Activated T-cell treated with anti-CD3 and anti-CD28 coated beads, Interleukin-2, amount 50 U/mL, for 24 hours (primary cell): ENCODE measurements around the gene N4BP2L2.

Source experiments
- DNase-seq: peaks from one replicate; pipeline ENCODE4 v3.0.0-alpha.2; 2020
- H3K27ac Mint-ChIP-seq: 2 replicates; pipeline ENCODE4 v1.8.0; 2020; ENCODE audit warnings: mild to moderate bottlenecking, mixed read lengths
- H3K27me3 Mint-ChIP-seq: 2 replicates; pipeline ENCODE4 v1.8.0; 2020; ENCODE audit warnings: mixed read lengths
- H3K36me3 Mint-ChIP-seq: 2 replicates; pipeline ENCODE4 v1.8.0; 2020; ENCODE audit warnings: low read depth, mixed read lengths
- H3K4me1 Mint-ChIP-seq: 2 replicates; pipeline ENCODE4 v1.8.0; 2020; ENCODE audit warnings: low read depth, mixed read lengths
- H3K4me3 Mint-ChIP-seq: 2 replicates; pipeline ENCODE4 v1.8.0; 2020; ENCODE audit warnings: mild to moderate bottlenecking, moderate library complexity, mixed read lengths
- H3K9me3 Mint-ChIP-seq: 2 replicates; pipeline ENCODE4 v1.8.0; 2020; ENCODE audit warnings: mixed read lengths

N4BP2L2 gene

DNA sequence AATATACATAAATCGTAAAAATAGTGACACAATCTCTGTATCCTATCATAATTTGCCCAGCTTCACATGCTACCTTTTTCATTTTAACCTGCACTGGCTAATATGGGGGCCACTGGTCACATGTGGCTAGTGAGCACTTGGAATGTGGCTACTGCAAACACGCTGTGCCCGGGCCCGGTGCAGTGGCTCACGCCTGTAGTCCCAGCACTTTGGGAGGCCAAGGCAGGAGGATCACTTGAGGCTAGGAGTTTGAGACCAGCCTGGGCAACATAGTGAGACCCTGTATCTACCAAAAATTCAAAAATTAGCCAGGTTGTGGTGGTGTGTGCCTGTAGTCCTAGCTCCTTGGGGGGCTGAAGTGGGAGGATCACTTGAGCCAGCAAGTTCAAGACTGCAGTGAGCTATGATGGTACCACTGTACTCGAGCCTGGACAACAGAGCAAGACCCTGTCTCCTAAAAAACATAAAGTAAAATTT, 109.1 kb downstream of the N4BP2L2 start:
- DNase-seq, result no peak
- no peak overlapping the region for H3K4me3 Mint-ChIP-seq
- H3K9me3 Mint-ChIP-seq, result no peaks in the 10 kb centered on the region
- H3K36me3 Mint-ChIP-seq, result peaks cover 29% of the 10 kb centered on the region
- H3K27ac Mint-ChIP-seq, result no peak overlapping the region
- no peaks in the 10 kb centered on the region for H3K27me3 Mint-ChIP-seq
- peaks cover 32% of the 10 kb centered on the region for H3K4me1 Mint-ChIP-seq

DNA sequence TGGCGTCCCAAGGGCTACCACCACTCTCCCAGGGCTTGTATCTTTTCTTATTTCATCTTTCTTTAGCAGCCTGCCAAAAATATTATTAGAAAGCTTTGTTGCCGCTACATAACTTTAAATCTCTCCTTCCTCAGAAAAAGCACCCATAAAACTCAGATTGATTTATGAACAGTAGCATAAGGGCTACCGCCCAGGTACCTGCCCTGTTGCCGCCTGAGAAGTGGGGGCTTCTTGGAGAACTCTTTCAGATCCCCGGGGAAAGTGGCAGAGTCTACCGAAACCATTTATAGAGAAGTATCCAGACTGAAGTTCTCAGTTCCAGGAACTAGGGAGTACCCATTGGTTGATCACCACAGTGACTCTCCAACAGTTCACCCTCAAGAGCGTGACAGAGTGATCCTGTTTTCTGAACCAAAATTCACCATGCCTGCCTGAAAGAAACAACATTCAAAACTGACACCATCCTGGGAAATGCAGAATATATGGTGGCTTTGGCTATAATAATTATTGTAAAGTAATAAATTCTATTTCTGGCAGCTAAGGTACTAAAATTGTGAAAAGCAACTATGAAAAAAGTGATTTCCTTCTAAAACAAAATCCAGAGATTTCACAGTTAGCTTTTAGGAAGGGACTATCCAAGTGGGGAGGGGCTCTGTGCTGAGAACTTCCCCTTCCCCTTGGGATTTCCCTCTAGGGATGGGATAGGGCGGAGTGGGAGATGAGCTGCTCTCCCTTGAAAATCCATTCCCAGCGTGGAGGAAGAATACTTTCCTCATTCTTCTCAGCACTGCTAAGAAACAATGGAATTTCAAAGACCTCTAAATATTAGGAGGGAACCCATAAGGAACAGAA, 109.8 kb downstream of the N4BP2L2 start:
- Mint-ChIP-seq H3K4me1 (peaks cover 37% of the 10 kb centered on the region), H3K27ac (peak overlapping the region; percentile 96), H3K9me3 (no peaks in the 10 kb centered on the region), H3K36me3 (peaks cover 35% of the 10 kb centered on the region), H3K4me3 (peak overlapping the region; percentile 83), H3K27me3 (no peaks in the 10 kb centered on the region)
- DNase-seq, result no peak

DNA sequence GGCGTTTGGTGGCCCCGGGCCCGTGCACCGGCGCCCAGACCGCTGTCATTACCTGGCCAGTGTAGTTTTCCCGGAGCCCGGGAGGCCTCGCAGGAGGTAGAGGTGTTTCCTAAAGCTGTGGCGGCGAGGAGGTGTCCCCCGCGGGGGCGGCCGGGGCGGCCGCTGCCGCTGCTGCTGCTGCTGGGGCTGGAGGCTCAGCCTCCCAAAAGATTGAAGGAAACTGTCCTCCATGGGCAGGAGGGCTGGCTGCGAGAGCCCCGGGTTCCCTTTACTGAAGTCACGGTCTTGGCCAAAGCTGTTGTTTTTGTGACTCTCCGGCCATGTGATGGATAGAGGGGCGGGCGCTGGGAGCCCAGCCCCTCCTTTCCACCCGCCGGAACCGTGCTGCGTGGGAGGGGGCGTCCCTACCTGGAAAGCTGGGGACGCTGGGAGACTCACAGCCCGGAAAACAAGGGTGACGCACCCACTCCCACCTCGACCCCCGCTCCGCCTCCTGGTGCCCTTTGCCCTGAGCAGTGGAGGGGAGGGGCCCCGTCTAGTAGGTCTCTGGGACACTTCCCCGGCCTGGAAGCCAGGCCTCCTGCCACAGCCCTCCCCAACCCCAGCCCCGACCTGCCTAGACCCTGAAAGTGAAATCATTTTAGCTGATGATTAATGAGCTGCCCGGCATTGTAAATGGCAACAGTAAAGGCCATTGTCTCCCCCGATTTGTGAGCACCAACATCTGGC, 110.6 kb downstream of the N4BP2L2 start, which contains the start of gene N4BP2L1:
N4BP2L1 (minus strand) TSS at position 279 of the 729 bp plus-strand sequence; CDS start at position 231, 48 bp downstream.
- DNase-seq, result peak; percentile 87
- H3K4me3 Mint-ChIP-seq, result peak within 1 kb of the TSS; percentile 86

DNA sequence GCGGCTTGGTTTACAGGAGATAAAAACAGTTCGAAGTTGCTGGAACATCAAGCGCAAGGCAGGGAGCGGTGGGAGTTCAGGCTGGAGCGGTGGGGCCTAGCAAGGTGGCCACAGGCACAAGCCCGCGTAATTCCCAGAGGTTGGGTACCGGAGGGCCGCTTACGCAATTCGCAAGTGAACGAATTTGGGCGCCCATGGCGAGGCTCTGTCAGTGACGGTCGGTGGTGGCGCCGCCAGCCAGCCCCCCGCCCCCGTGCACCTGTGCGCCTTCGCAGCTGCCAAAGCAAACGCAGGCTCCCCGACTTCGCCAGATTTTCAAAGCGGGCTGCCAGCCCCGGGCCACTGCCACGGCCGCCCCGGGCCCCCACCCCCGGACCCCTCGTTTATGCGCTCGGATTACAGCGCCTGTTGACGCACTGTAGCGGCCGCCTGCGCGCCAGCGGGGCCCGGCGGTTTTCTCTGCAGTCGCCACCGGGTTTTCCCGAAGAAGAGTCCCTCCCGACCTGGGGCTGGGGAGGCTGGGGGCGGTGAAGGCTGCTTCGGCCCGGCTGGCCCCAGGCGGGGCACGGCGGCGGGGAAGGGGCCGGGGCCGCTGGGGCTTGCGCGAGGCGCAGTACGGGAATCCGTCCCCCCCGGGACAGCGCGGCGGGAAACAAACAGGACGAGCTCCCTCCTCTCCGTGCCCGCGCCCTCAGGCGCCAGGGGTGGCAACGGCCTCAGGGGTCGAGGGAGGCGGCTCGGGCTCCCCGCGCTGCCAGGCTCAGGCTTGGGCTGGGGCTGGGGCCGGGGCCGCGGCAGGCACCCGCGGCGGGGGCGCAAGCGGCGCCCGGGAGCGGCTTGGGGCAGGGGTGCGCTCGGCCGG, 111.4 kb downstream of the N4BP2L2 start:
- Mint-ChIP-seq H3K36me3 (peaks cover 45% of the 10 kb centered on the region), H3K9me3 (no peaks in the 10 kb centered on the region), H3K4me1 (peaks cover 45% of the 10 kb centered on the region), H3K27ac (peak overlapping the region; percentile 95), H3K4me3 (peak overlapping the region; percentile 86), H3K27me3 (no peaks in the 10 kb centered on the region)
- peak; percentile 75 for DNase-seq

More for the DNA sequence above, 110.6 kb downstream of the N4BP2L2 start, which contains the start of gene N4BP2L1:
- peaks cover 43% of the 10 kb centered on the region for H3K4me1 Mint-ChIP-seq
- H3K27ac Mint-ChIP-seq, result peak within 1 kb of the TSS; percentile 96
- H3K27me3 Mint-ChIP-seq, result no peaks in the 10 kb centered on the region
- H3K9me3 Mint-ChIP-seq, result no peaks in the 10 kb centered on the region
- peaks cover 40% of the 10 kb centered on the region for H3K36me3 Mint-ChIP-seq

DNA sequence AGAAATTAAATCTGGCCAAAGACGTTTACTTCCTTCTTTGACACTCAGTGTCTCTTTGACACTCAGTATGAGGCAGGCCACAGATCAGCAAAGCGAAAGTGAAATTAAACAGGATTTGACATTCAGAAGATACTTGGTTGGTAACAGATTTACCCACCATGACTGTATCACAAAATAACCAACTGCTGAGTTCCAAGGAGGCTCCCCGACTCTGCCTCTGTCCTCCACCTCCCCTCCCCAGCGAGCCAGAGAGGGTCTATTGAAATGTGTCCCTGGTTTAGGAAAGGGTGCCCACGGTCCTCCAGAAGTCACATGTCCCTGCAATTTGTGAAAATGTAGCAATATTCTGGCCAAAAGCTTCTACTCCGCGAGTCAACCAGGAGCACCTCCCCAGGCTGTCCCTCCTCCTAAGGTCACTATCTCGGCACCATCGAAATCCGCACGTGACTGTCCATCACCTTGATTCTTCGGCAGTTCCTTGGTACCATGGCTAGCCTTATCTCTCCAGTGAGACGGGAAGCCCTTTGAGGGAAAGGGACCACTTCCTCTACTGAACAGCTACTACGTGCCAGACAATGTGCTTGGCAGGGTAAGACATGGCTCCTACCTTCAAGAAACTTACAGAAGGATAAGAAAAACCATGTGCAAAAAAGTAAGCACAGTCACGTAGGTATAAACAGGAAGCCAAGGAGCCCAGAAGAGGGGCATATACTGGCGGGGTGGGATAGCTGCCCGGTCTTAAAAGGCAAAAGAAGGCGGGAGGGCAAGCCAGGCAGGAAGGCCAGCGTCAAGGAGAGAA, 112.2 kb downstream of the N4BP2L2 start:
- no peaks in the 10 kb centered on the region for H3K27me3 Mint-ChIP-seq
- H3K4me3 Mint-ChIP-seq, result peak overlapping the region; percentile 86
- peaks cover 45% of the 10 kb centered on the region for H3K4me1 Mint-ChIP-seq
- H3K36me3 Mint-ChIP-seq, result peaks cover 51% of the 10 kb centered on the region
- DNase-seq, result peak; percentile 68
- H3K9me3 Mint-ChIP-seq, result no peaks in the 10 kb centered on the region
- H3K27ac Mint-ChIP-seq, result peak overlapping the region; percentile 95

DNA sequence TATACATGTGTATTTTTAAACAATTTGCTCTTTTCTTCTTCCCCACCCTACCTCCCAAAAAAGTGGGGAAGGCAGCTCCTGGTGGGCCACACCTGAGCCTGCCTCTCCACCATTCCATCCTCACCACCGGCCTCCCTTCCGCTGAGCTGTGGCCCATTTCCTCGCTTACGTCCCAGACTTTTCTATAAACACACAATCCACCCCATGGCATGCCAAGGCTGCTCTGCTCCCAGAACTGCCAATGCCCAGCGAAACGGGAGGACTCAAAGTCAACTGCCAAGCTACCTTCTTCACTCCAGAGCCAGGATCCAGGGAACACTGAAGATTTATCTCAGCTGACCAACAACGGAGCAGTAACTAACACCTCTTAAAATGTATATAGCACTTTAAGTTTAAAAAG, 113.4 kb downstream of the N4BP2L2 start:
- Mint-ChIP-seq H3K27ac (peak overlapping the region; percentile 56), H3K27me3 (no peaks in the 10 kb centered on the region), H3K4me3 (peak overlapping the region; percentile 86), H3K9me3 (peaks cover under 1% of the 10 kb centered on the region), H3K36me3 (peaks cover 60% of the 10 kb centered on the region), H3K4me1 (peaks cover 44% of the 10 kb centered on the region)
- DNase-seq, result no peak

DNA sequence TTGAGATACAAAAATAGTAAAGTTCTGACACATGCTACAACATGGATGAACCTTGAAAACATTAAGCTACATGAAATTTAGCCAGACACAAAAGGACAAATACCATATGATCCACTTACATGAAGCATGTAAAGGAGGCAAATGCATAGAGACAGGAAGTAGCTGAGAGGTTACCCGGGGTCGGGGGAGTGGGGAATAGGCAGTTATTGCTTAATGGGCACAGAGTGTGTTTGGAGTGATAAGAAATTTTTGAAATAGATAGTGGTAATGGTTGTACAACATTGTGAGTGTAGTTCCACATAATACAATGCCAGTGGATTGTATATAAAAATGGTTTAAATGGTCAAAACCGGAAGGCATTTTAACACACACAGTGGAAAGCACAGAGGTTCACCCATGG, 115.0 kb downstream of the N4BP2L2 start:
- Mint-ChIP-seq H3K4me3 (no peak overlapping the region), H3K27me3 (no peaks in the 10 kb centered on the region), H3K36me3 (peaks cover 73% of the 10 kb centered on the region), H3K4me1 (peaks cover 35% of the 10 kb centered on the region), H3K27ac (no peak overlapping the region), H3K9me3 (peaks cover 8% of the 10 kb centered on the region)
- no peak for DNase-seq

DNA sequence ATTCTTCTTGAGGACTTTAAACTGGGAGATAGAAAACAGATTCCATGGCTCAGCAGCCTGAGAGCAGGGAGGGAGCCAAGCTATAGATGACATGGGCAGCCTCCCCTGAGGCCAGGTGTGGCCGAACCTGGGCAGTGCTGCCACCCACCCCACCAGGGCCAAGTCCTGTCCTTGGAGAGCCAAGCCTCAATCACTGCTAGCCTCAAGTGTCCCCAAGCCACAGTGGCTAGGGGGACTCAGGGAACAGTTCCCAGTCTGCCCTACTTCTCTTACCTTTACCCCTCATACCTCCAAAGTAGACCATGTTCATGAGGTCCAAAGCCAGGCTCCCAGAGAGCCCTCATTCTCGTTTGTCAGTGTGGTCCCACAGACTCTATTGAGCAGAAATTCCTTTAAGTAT, 118.7 kb downstream of the N4BP2L2 start:
- H3K4me3 Mint-ChIP-seq, result no peak overlapping the region
- H3K4me1 Mint-ChIP-seq, result peaks cover 22% of the 10 kb centered on the region
- peaks cover 18% of the 10 kb centered on the region for H3K9me3 Mint-ChIP-seq
- H3K36me3 Mint-ChIP-seq, result peaks cover 64% of the 10 kb centered on the region
- H3K27me3 Mint-ChIP-seq, result no peaks in the 10 kb centered on the region
- no peak overlapping the region for H3K27ac Mint-ChIP-seq
- no peak for DNase-seq

DNA sequence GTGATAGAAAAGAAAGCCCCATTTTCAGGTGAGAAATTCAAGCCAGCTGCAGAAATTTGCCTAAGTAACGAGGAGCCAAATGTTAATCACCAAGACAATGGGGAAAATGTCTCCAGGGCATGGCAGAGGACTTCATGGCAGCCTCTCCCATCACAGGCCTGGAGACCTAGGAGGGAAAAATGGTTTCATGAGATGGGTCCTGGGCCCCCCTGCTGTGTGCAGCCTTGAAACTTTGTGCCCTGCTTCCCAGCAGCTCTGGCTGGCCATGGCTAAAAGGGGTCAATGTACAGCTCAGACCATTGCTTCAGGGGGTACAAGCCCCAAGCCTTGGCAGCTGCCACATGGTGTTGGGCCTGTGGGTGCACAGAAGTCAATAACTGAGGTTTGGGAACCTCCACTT, 120.6 kb downstream of the N4BP2L2 start:
- H3K36me3 Mint-ChIP-seq, result peaks cover 52% of the 10 kb centered on the region

DNA sequence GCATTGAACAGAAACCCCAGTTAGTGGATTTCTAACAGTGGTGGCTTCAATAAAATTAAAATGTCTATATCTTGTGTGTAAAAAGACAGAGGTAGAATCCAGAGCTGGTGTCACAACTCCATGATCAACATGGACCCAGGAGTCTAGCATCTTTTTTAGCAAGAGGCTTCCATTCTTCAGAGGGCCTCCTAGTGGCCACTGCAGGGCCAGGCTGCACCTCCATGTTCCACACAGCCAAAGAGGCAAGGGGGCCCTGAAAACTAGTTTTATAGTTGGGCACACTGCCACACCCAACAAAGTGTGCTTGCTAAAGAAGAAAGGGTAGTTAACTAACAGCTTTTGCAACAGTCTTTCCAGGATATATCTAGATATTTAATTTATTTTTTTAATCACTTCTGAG, 123.6 kb downstream of the N4BP2L2 start:
- no peaks in the 10 kb centered on the region for H3K27me3 Mint-ChIP-seq
- H3K4me3 Mint-ChIP-seq, result no peak overlapping the region
- no peak overlapping the region for H3K27ac Mint-ChIP-seq
- peaks cover 29% of the 10 kb centered on the region for H3K36me3 Mint-ChIP-seq
- peaks cover 16% of the 10 kb centered on the region for H3K9me3 Mint-ChIP-seq
- peaks cover 16% of the 10 kb centered on the region for H3K4me1 Mint-ChIP-seq
- no peak for DNase-seq

More for the DNA sequence above, 120.6 kb downstream of the N4BP2L2 start:
- DNase-seq, result no peak
- Mint-ChIP-seq H3K27me3 (no peaks in the 10 kb centered on the region), H3K4me3 (no peak overlapping the region), H3K4me1 (peaks cover 10% of the 10 kb centered on the region), H3K9me3 (peaks cover 18% of the 10 kb centered on the region), H3K27ac (no peak overlapping the region)

DNA sequence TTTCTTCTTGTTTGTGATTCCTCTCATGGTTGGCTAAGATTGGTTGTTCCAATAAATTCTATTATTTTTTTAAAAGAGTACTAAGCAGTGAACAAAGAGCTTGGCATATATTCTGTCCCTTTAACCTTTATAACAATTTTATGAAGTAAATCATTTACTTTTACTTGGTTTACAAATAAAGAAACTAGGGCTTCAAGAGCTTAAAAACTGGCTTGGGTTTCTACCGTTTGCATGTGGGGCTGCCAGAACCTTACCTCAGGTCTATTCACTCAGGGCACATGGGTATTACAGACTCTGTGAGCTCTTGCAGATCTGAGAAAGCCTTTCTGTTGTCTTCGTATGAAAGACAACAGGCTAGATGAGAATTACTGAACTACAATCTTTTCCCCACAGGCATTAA, 124.0 kb downstream of the N4BP2L2 start:
- Mint-ChIP-seq H3K27ac (no peak overlapping the region), H3K4me3 (no peak overlapping the region)

DNA sequence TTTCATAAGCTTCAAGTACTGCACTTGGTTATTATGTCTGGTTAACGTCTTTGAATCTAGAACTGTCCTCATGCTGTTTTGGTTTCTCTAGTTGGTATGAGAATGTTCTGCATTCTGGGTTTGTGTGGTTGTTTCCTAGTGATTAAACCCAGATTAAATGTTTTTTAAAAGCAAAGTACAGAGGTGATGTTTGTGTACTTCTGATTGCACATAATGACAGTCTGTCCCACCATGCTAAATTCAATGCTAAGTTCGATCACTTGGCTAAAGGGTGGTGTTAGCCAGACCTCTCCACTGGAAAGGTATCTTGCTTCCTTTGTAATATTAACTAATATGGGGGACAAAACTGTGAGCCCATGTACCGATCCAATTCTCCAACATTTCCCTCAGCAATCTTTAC, 125.3 kb downstream of the N4BP2L2 start:
- peaks cover 18% of the 10 kb centered on the region for H3K36me3 Mint-ChIP-seq
- no peaks in the 10 kb centered on the region for H3K27me3 Mint-ChIP-seq
- no peak overlapping the region for H3K27ac Mint-ChIP-seq
- H3K4me1 Mint-ChIP-seq, result peaks cover 29% of the 10 kb centered on the region
- peaks cover 7% of the 10 kb centered on the region for H3K9me3 Mint-ChIP-seq
- DNase-seq, result no peak
- no peak overlapping the region for H3K4me3 Mint-ChIP-seq

More for the DNA sequence above, 124.0 kb downstream of the N4BP2L2 start:
- no peak for DNase-seq
- H3K4me1 Mint-ChIP-seq, result peaks cover 20% of the 10 kb centered on the region
- H3K36me3 Mint-ChIP-seq, result peaks cover 28% of the 10 kb centered on the region
- H3K9me3 Mint-ChIP-seq, result peaks cover 15% of the 10 kb centered on the region
- H3K27me3 Mint-ChIP-seq, result no peaks in the 10 kb centered on the region

DNA sequence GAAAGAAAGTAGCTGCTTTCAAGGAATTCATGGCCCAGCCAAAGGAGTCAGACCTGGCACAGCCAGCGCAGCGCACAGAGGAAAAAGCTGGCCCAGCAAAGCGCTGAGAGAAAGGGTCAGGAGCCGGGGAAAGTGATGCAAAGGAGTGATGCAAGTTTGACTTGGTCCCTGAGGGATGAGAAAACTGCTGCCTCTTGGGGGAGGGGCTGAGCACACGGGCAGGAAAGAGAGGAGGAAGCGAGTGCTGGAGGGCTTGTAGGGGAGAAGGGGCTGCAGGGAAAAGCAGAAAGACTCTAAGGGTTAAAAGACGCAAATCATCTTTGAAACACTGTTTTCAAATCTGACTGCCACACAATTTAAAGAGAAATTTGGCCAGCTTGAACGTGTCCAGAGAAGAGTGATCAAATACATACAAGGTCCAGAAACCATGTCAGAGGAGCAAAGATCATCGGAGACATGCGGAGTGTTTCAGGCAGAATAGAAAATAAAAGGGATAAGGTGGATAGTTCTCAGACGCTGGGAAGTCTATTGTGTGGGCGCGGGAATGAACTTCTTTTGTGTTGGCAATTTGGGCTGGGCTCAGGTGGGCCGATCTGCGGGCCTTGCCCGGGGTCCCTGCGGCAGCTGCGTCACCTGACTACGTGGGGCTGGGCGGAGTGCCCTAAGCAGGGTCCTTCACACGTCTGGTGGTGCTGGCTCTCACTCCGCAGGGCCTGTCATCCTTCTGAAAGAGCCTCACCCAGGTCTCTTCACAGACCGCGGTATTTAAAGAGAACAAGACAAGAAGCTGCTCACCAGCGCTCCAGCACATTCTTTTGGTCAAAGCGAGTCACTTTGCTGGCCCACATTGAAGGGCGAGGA, 128.8 kb downstream of the N4BP2L2 start:
- peaks cover 30% of the 10 kb centered on the region for H3K4me1 Mint-ChIP-seq
- peak overlapping the region; percentile 50 for H3K27ac Mint-ChIP-seq
- H3K36me3 Mint-ChIP-seq, result peaks cover 29% of the 10 kb centered on the region
- no peak for DNase-seq
- H3K9me3 Mint-ChIP-seq, result no peaks in the 10 kb centered on the region
- H3K4me3 Mint-ChIP-seq, result no peak overlapping the region
- no peaks in the 10 kb centered on the region for H3K27me3 Mint-ChIP-seq
